Neural cell (in vitro differentiated cells): ENCODE measurements around the gene AGPAT1.

Experiments
- POLR2AphosphoS5 ChIP-seq: IDR thresholded peaks from 2 replicates; pipeline ENCODE4 v1.6.1; 2012
- REST ChIP-seq: IDR thresholded peaks from 2 replicates; pipeline ENCODE4 v1.6.1; 2012; ENCODE audit warnings: borderline replicate concordance

- TF ChIP-seq REST (no peak), POLR2AphosphoS5 (no peak)
Measured at GRCh38 chr6:32214126-32214525, 38.2 kb upstream of the AGPAT1 start.
